GM06990 (cell line): Measurements from ENCODE around the gene ZFP30.

ENCODE experiments used
- DNase-seq: peaks from one replicate; pipeline ENCODE4 v3.0.0-alpha.2; 2011; ENCODE audit not compliant: insufficient read length; ENCODE audit errors: extremely low read depth
- H3K27me3 ChIP-seq: replicated peaks from 2 replicates; pipeline ENCODE4 v1.6.0; 2011; ENCODE audit warnings: low read length; ENCODE audit not compliant: control insufficient read depth, insufficient read depth
- H3K36me3 ChIP-seq: 2 replicates; pipeline ENCODE4 v1.5.1; 2011; ENCODE audit warnings: low read length; ENCODE audit not compliant: control insufficient read depth, insufficient read depth
- H3K4me3 ChIP-seq: replicated peaks from 2 replicates; pipeline ENCODE4 v1.5.1; 2011; ENCODE audit warnings: low read depth, mild to moderate bottlenecking, control low read depth, low read length
- TF ChIP-seq, protein P1 (sequence below): IDR thresholded peaks from 2 replicates; pipeline ENCODE4 v1.5.1; 2011; ENCODE audit warnings: low read length, control low read depth, mild to moderate bottlenecking, inconsistent platforms; ENCODE audit not compliant: insufficient read depth, poor library complexity, severe bottlenecking

The ZFP30 gene

DNA sequence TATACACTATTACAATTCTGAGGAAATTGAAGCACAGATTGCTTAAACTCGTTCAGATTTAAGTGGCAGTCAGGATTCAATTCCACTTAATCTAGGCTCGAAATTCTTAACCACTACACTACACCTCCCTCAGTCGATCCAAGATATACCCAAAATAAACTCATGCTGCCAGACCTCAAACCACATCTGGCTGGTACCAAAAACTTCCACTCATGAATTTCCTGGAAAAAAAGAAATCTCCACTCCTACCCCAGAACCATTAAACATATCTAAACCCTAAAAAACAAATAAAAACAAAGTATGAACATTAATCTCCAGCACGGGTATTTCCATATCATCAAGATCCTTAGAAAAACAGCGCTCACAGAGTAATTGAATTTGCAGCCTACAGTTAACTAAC is 1.1 kb downstream of the ZFP30 start:
- H3K36me3 ChIP-seq: no peaks in the 10 kb centered on the region
- H3K27me3 ChIP-seq: no peaks in the 10 kb centered on the region
- TF ChIP-seq, protein P1, sequence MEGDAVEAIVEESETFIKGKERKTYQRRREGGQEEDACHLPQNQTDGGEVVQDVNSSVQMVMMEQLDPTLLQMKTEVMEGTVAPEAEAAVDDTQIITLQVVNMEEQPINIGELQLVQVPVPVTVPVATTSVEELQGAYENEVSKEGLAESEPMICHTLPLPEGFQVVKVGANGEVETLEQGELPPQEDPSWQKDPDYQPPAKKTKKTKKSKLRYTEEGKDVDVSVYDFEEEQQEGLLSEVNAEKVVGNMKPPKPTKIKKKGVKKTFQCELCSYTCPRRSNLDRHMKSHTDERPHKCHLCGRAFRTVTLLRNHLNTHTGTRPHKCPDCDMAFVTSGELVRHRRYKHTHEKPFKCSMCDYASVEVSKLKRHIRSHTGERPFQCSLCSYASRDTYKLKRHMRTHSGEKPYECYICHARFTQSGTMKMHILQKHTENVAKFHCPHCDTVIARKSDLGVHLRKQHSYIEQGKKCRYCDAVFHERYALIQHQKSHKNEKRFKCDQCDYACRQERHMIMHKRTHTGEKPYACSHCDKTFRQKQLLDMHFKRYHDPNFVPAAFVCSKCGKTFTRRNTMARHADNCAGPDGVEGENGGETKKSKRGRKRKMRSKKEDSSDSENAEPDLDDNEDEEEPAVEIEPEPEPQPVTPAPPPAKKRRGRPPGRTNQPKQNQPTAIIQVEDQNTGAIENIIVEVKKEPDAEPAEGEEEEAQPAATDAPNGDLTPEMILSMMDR: no peak
- H3K4me3 ChIP-seq: peak overlapping the region; percentile 80
- no peak for DNase-seq

DNA sequence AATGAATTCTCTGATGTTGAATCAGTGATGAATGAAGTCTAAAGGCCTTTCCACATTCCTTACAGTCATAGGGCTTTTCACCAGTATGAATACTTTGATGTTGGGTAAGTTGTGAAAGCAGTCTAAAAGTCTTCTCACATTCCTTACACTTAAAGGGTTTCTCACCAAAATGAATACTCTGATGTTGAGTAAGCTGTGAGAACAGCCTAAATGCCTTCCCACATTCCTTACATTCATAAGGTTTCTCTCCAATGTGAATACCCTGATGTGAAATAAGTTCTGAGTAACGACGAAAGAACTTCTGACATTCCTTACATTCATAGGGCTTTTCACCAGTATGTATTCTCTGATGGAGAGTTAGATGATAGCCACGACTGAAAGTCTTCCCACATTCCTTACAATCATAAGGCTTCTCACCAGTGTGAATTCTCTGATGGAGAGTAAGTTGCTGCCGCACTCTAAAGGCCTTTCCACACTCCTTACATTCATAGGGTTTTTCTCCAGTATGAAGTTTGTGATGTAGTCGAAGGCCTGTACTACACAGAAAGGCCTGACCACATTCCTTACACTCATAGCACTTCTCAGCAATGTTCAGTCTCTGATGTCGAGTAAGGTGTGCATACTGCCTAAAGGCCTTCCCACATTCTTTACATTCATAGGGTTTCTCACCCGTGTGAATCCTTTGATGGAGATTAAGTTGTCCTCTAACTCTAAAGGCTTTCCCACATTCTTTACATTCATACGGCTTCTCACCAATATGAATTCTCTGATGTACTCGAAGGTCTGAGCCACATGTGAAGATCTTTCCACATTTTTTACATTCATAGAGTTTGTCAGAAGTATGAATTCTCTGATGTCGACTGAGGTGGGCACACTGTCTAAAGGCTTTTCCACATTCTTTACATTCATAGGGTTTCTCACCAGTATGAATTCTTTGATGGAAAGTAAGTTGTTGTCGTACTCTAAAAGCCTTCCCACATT is 19.9 kb downstream of the ZFP30 start:
- Histone ChIP-seq H3K27me3 (no peaks in the 10 kb centered on the region), H3K36me3 (no peaks in the 10 kb centered on the region), H3K4me3 (no peak overlapping the region)
- DNase-seq: no peak
- TF ChIP-seq, protein P1: no peak

DNA sequence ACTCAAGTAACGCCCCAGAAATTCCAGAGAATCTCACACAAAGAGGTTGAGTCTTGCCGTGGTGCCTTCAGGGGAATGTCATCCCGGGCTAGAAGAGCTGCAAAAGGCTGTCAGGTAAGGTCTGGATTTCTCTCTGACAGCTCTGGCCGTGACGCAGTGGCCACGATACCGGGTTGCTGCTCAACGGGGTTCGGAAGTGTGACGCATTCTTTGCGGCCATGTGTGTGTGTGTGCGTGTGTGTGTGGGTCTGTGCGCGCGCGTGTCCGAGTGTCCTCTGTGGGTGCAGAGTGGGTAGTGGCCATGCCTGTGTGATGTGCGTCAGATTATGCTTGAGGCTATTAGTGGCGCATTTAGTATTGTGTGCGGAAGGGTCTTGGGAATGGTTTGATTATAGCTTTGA is 60.3 kb downstream of the ZFP30 start:
- H3K36me3 ChIP-seq: no peaks in the 10 kb centered on the region
- no peak for DNase-seq

DNA sequence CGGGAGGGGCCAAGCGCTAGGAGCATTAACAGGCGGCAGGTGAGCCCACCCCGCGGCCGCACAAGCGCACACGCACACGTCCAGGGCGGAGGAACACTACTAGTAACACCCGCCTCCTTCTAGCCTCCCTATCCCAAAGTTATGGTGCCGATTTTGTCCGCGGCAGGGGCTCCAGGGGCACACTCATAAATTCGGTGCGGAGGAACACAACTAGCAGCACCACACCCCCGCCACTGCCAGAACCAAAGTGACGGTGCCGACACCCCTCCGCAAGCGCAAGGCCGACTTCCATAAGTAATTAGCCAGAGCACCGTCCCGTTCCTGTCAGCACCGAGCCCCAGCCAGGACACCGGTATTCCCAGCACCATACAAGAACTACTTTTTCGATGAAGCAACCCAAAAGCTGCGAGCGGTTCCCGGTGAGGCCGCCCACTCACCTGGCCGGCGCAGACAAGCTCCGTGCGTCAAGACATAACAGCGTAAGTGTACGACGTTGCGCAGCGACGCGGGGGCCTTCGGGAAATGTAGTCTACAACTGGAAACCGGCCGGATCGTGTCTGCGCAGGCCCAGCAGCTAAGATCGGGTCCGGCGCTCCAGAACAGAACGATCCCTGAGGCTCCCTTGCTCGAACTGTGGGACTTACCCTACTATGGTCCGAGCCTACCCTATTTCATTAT is 60.8 kb downstream of the ZFP30 start, which contains the start of the genes ZNF540 and ZNF571:
Gene ZNF540, plus strand, starts transcription at position 573 of the 678 bp plus-strand sequence. CDS start 3,572 bp downstream, outside the sequence.
Gene ZNF571, minus strand, starts transcription at position 489 of the 678 bp plus-strand sequence. CDS start 8,116 bp downstream, outside the sequence.
- H3K27me3 ChIP-seq: no peaks in the 10 kb centered on the region
- DNase-seq: peak; percentile 92
- H3K4me3 ChIP-seq: peak within 1 kb of the TSS; percentile 88
- no peaks in the 10 kb centered on the region for H3K36me3 ChIP-seq
- TF ChIP-seq, protein P1: no peak

More for the DNA sequence above, 60.3 kb downstream of the ZFP30 start:
- TF ChIP-seq, protein P1: no peak
- Histone ChIP-seq H3K4me3 (peak overlapping the region; percentile 88), H3K27me3 (no peaks in the 10 kb centered on the region)

DNA sequence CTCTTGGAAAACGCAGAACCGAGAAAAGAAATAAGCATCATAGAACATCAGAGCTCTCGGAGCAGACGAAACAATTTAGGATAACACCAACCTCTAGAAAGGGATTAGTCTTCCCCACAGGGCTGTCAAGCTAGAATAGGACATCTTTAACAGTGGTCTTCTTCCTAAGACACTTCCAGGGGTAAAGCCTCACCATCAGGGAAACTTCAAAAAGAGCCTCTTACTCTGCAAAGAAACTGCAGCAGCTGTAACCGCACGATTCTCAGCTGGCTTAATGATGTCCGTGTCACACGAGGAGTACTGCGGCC is 61.3 kb downstream of the ZFP30 start:
- H3K4me3 ChIP-seq: peak overlapping the region; percentile 88
- H3K27me3 ChIP-seq: no peaks in the 10 kb centered on the region
- DNase-seq: no peak
- H3K36me3 ChIP-seq: no peaks in the 10 kb centered on the region
- TF ChIP-seq, protein P1: no peak
